K562 (cell line): ENCODE data around the gene CTIF. TPM values are rescaled to one million over a fixed set of nuclear protein-coding genes. Genes with fewer than 3 reads are reported as not detected.

ENCODE experiments used
- ATAC-seq: fragments of 200-7000 bp; cut with Tn5 transposase; 3 replicates; pipeline ENCODE4 v1.9.1; 2020; ENCODE audit warnings: moderate library complexity
- BruUV-seq: library from RNA; stranded (reverse); fragments of 400-500 nt; replicated peaks from 2 replicates; lab custom pipeline; 2021; lab: Mats Ljungman, UMichigan
- CTCF ChIA-PET: fragments of 300-600 bp; formaldehyde crosslinking; extraction: SDS; loops from one replicate; lab custom pipeline; 2021; ENCODE audit warnings: low intra/inter-chr PET ratio; lab: Yijun Ruan, JAX
- POLR2A ChIA-PET: fragments of 300-600, 350-650 bp; sonication (Branson Sonifier 250); formaldehyde crosslinking; extraction: SDS; loops from one replicate; lab custom pipeline; 2021; ENCODE audit warnings: antibody characterized with exemption, inconsistent platforms; lab: Yijun Ruan, JAX
- DNase-seq, 4 experiments: peaks; one replicate each; pipeline versions ENCODE4 v3.0.0 to v3.0.0-alpha.2; 2011 to 2018; ENCODE audit warnings: low spot score in 3 of 4, mixed read lengths in 3 of 4; ENCODE audit errors: extremely low read depth in 1 of 4
- FAIRE-seq: peaks from 2 replicates; lab custom pipeline; 2011; peaks lifted over from hg19 to GRCh38; lab: Jason Lieb, UNC
- H2AFZ ChIP-seq: 2 replicates; pipeline ENCODE4 v1.6.0; 2011; ENCODE audit warnings: low read depth, low read length, control low read depth, inconsistent platforms
- H3K27ac ChIP-seq: fragments of 200-600 bp; 3 replicates; pipeline ENCODE4 v1.8.0; 2011; ENCODE audit warnings: low read depth, mild to moderate bottlenecking, control low read depth, inconsistent platforms, low read length, moderate library complexity, mixed read lengths; ENCODE audit errors: extremely low read depth
- H3K27me3 ChIP-seq, 2 experiments: fragments of 300-600 bp in 1 of 2; 2 replicates in 1 of 2; 3 replicates in 1 of 2; pipeline versions ENCODE4 v1.6.0 to v1.8.0; 2011; ENCODE audit warnings: inconsistent platforms in 2 of 2, low read length in 2 of 2, mild to moderate bottlenecking in 1 of 2, mixed read lengths in 1 of 2, moderate library complexity in 1 of 2; ENCODE audit not compliant: control insufficient read depth in 2 of 2, insufficient read depth in 2 of 2
- H3K36me3 ChIP-seq: fragments of 300-600 bp; 3 replicates; pipeline ENCODE4 v1.8.0; 2011; ENCODE audit warnings: mild to moderate bottlenecking, low read length, inconsistent platforms; ENCODE audit not compliant: control insufficient read depth, insufficient read depth
- H3K4me1 ChIP-seq, 2 experiments: fragments of 200-600 bp in 1 of 2; replicated peaks in 1 of 2; 2 replicates in 1 of 2; 3 replicates in 1 of 2; pipeline versions ENCODE4 v1.5.1 to v1.8.0; 2011; ENCODE audit warnings: inconsistent platforms in 2 of 2, low read length in 2 of 2, mild to moderate bottlenecking in 1 of 2, mixed read lengths in 1 of 2, moderate library complexity in 1 of 2; ENCODE audit not compliant: control insufficient read depth in 2 of 2, insufficient read depth in 2 of 2
- H3K4me2 ChIP-seq: 2 replicates; pipeline ENCODE4 v1.6.1; 2011; ENCODE audit warnings: low read length, control low read depth, inconsistent platforms, mixed read lengths; ENCODE audit not compliant: insufficient read depth
- H3K4me3 ChIP-seq: fragments of 200-600 bp; sonication (generic), shearing (Covaris generic); 2 replicates; pipeline ENCODE4 v1.5.1; 2016; ENCODE audit warnings: control low read depth, inconsistent platforms
- H3K79me2 ChIP-seq: fragments of 200-600 bp; 3 replicates; pipeline ENCODE4 v1.8.0; 2011; ENCODE audit warnings: low read length, inconsistent platforms; ENCODE audit not compliant: control insufficient read depth, insufficient read depth
- H3K9ac ChIP-seq, 2 experiments: 2 replicates each; pipeline versions ENCODE4 v1.6.0 to v1.6.1; 2011; ENCODE audit warnings: low read depth in 2 of 2, low read length in 2 of 2, control low read depth in 1 of 2, inconsistent platforms in 1 of 2, mild to moderate bottlenecking in 1 of 2, mixed read lengths in 1 of 2; ENCODE audit not compliant: insufficient read depth in 1 of 2
- H3K9me1 ChIP-seq: one replicate; pipeline ENCODE4 v1.6.0; 2011; ENCODE audit warnings: inconsistent platforms, mild to moderate bottlenecking, low read length, moderate library complexity; ENCODE audit not compliant: control insufficient read depth, insufficient read depth
- H3K9me3 ChIP-seq: replicated peaks from 2 replicates; pipeline ENCODE4 v1.5.1; 2011; ENCODE audit warnings: low read depth, low read length, inconsistent platforms; ENCODE audit not compliant: control insufficient read depth, insufficient read depth
- H4K20me1 ChIP-seq: replicated peaks from 2 replicates; pipeline ENCODE4 v1.6.1; 2011; ENCODE audit warnings: low read length, inconsistent platforms, mixed read lengths; ENCODE audit not compliant: control insufficient read depth, insufficient read depth
- EP400 ChIP-seq: fragments of 450-650 bp; IDR thresholded peaks from 2 replicates; pipeline ENCODE4 v1.6.1; 2017; ENCODE audit warnings: antibody characterized with exemption, mild to moderate bottlenecking, moderate library complexity
- GABPB2 ChIP-seq: fragments of 250-450 bp; sonication (Bioruptor Pico); conservative IDR thresholded peaks from 2 replicates; pipeline ENCODE4 v1.5.1; 2021; ENCODE audit warnings: mild to moderate bottlenecking
- KLF1 ChIP-seq: fragments of 450-650 bp; IDR thresholded peaks from 2 replicates; pipeline ENCODE4 v1.6.1; 2016; ENCODE audit warnings: missing genetic modification characterization, missing compliant biosample characterization
- L3MBTL2 ChIP-seq: fragments of 450-650 bp; IDR thresholded peaks from 2 replicates; pipeline ENCODE4 v1.6.1; 2016; ENCODE audit warnings: mild to moderate bottlenecking, moderate library complexity
- MECOM ChIP-seq: fragments of 250-450 bp; sonication (Bioruptor Pico); IDR thresholded peaks from 2 replicates; pipeline ENCODE4 v1.8.0; 2022; ENCODE audit warnings: inconsistent platforms
- MEIS2 ChIP-seq: fragments of 450-650 bp; IDR thresholded peaks from 2 replicates; pipeline ENCODE4 v1.6.1; 2014; ENCODE audit warnings: mild to moderate bottlenecking; ENCODE audit not compliant: partially characterized antibody
- WGBS: fragments of 100-300 bp; shearing (Covaris generic); methylation state at CpG from one replicate; pipeline ENCODE4 v1.1.6; 2016; ENCODE audit warnings: low coverage, mixed read lengths; ENCODE audit not compliant: insufficient coverage; ENCODE audit errors: missing lambda C conversion rate; 5-methylcytosine and 5-hydroxymethylcytosine counted together
- in situ Hi-C: fragments of 300-500 bp; cut with MboI; formaldehyde crosslinking; loops from 4 replicates; pipeline ENCODE4 v1.15.0; 2018; ENCODE audit warnings: inconsistent platforms, mixed read lengths
- intact Hi-C: fragments of 100-400 bp; cut with micrococcal nuclease; formaldehyde crosslinking; loops from 2 replicates; pipeline ENCODE4 v1.14.2; 2022
- polyA plus RNA-seq, 8 experiments: library from polyadenylated mRNA; depleted of rRNA in 4 of 8; stranded (reverse) in 5 of 8; unstranded in 3 of 8; fragments of >200 nt; fragmentation: Nextera tagmentation in 2 of 8; fragmentation: Illumina TruSeq in 1 of 8; extraction: Ambion mirVana in 2 of 8; extraction: Trizol in 1 of 8; gene quantifications; 2 replicates each; pipeline versions ENCODE4 v1.2.1 to v1.2.3, GENCODE V29; 2011 to 2014; ENCODE audit warnings: inconsistent platforms in 1 of 8, missing spikeins in 1 of 8
- total RNA-seq, 7 experiments: library from RNA; depleted of rRNA in 6 of 7; stranded (reverse); fragments of >200 nt in 6 of 7; fragmentation: Illumina TruSeq in 2 of 7; extraction: Trizol in 2 of 7; gene quantifications; 2 replicates each; pipeline versions ENCODE4 v1.2.1 to v1.2.3, GENCODE V29; 2011 to 2021; ENCODE audit warnings: low replicate concordance in 1 of 7
- TF ChIP-seq, protein P1 (sequence below): fragments of 450-650 bp; formaldehyde crosslinking; IDR thresholded peaks from 2 replicates; pipeline ENCODE4 v1.4.0; 2022; ENCODE audit warnings: missing genetic modification characterization

Gene CTIF
- total and polyA plus RNA-seq, 9 of the 15 experiments (the other 6 are each of a cell fraction or from before 2014, with no cell fraction given), result 0.17 to 11.5 (median 2.2) TPM

DNA sequence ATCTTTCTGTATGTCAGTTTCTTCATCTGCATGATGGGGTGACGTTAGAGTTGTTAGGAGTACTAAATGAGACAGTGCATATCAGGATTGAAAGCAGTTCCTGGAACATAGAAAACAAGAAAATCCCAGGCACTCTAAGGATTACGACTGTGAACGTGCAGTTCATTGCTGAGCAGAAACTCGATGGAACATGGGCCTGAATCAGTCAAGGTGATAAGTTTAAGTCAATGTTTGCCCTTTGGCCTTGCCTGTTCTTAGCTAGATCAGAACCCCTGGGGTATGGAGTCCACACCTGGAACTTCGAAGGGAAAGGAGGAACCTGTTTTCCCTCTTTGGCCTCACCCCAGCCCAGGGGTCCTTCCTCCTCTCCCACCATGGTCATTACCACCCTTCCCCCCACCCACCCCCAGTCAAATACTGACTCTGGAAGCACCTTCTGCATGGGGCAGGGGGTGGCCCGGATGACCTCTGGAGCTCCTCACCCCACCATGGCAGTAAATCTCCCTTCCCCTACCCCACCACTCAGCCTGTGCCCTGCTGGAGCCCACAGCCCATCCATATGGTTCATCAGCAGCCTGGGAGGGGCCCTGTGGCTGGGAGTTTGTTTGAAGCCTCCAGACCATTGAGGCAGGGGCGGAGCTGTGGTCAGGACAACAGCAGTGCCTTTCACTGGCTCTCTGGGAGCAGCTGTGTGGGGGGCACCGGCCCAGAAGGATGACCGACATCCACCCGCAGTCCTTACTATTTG is 247.8 kb downstream of the CTIF start:
- no peak overlapping the region for H2AFZ ChIP-seq
- WGBS, result 61% methylated on average over 5 of the region's 10 CpGs
- no peaks in the 10 kb centered on the region for H3K36me3 ChIP-seq
- peaks cover 6 to 23% of the 10 kb centered on the region in 2 experiments for H3K4me1 ChIP-seq
- no peaks in the 10 kb centered on the region for H3K27me3 ChIP-seq
- in situ Hi-C loops, result no loop called here
- no TSS peak for BruUV-seq
- no peak overlapping the region for H3K4me3 ChIP-seq
- TF ChIP-seq GABPB2 (no peak), EP400 (no peak), MECOM (CRISPR knock-in tag) (no peak), MEIS2 (no peak), L3MBTL2 (no peak), KLF1 (tag) (no peak)
- TF ChIP-seq, protein P1, sequence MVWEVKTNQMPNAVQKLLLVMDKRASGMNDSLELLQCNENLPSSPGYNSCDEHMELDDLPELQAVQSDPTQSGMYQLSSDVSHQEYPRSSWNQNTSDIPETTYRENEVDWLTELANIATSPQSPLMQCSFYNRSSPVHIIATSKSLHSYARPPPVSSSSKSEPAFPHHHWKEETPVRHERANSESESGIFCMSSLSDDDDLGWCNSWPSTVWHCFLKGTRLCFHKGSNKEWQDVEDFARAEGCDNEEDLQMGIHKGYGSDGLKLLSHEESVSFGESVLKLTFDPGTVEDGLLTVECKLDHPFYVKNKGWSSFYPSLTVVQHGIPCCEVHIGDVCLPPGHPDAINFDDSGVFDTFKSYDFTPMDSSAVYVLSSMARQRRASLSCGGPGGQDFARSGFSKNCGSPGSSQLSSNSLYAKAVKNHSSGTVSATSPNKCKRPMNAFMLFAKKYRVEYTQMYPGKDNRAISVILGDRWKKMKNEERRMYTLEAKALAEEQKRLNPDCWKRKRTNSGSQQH (CRISPR knock-in tag), result no peak
- TF ChIP-seq, all 486 proteins: peak for 0
- ChIA-PET CTCF (no interaction called here), POLR2A (interaction anchor here (1.3 kb wide), 1 partner anchor 11 kb away, joined by 3 read pairs; no protein-coding TSS in a partner anchor)
- no peaks in the 10 kb centered on the region for H3K9me1 ChIP-seq
- intact Hi-C loops, result loop anchor here (10.0 kb wide), 1 partner anchor 108 kb away; no protein-coding TSS in a partner anchor
- H3K27ac ChIP-seq, result no peak overlapping the region
- no peak overlapping the region for H3K4me2 ChIP-seq
- no peaks in the 10 kb centered on the region for H3K79me2 ChIP-seq
- FAIRE-seq, result no peak
- no peak for DNase-seq
- H3K9ac ChIP-seq, result no peak overlapping the region
- no peaks in the 10 kb centered on the region for H3K9me3 ChIP-seq
- H4K20me1 ChIP-seq, result no peaks in the 10 kb centered on the region; the same call in none of the 2 replicates
- ATAC-seq, result no peak
